ENCODE measurements around the gene XAGE2.

DNA sequence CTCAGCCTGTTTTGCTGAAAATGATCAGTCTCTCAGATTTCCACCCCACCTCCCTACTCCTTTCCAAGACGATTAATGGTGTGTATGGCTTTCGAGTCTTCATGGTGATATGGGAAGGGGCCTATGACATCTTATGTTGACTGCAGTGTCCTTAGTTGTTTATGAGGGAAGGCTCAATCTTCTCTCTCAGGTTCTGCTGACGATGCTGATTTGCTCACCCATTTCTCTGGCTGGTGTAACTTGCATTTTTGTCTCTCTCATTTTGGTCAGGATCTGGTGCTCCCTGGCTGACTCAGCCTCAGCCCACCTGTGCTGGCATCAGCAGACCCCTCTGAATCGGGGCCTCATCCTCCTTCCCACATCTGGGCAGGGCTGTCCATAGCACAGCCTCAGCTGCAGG, 31.4 kb upstream of the XAGE2 start:
- TF ChIP-seq POLR2A (IDR thresholded peaks at IDR 0.05; ENCODE audit: low read depth) (no peak), EP300 (IDR thresholded peaks at IDR 0.05) (no peak)
- TF ChIP-seq, protein P1, sequence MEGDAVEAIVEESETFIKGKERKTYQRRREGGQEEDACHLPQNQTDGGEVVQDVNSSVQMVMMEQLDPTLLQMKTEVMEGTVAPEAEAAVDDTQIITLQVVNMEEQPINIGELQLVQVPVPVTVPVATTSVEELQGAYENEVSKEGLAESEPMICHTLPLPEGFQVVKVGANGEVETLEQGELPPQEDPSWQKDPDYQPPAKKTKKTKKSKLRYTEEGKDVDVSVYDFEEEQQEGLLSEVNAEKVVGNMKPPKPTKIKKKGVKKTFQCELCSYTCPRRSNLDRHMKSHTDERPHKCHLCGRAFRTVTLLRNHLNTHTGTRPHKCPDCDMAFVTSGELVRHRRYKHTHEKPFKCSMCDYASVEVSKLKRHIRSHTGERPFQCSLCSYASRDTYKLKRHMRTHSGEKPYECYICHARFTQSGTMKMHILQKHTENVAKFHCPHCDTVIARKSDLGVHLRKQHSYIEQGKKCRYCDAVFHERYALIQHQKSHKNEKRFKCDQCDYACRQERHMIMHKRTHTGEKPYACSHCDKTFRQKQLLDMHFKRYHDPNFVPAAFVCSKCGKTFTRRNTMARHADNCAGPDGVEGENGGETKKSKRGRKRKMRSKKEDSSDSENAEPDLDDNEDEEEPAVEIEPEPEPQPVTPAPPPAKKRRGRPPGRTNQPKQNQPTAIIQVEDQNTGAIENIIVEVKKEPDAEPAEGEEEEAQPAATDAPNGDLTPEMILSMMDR (IDR thresholded peaks at IDR 0.05): no peak
